Measurements from ENCODE around the gene DNTTIP2. TPM values are rescaled to one million over a fixed set of nuclear protein-coding genes. Genes with fewer than 3 reads are reported as not detected.

DNTTIP2 gene
- total RNA-seq, 2 donors from 2014 or later, result 15.9 to 26.1 TPM

- intact Hi-C loops (cut with DNase I), result no loop called here
Measured at GRCh38 chr1:93905734-93906133, 26.7 kb upstream of the DNTTIP2 start.

GRCh38 chr1:93905051-93905450, 26.0 kb upstream of the DNTTIP2 start:
- H3K4me3 ChIP-seq, result no peak overlapping the region
- no peak overlapping the region for H3K27ac ChIP-seq
- H3K36me3 ChIP-seq, result no peaks in the 10 kb centered on the region
- H3K27me3 ChIP-seq (replicated peaks; ENCODE audit: insufficient read depth), result no peaks in the 10 kb centered on the region
- intact Hi-C loops (cut with DNase I), result no loop called here
- WGBS, result 96% methylated on average over 1 of the region's 1 CpG
- no peak for DNase-seq (ENCODE audit: low spot score)
- no peaks in the 10 kb centered on the region for H3K4me1 ChIP-seq (replicated peaks)
- TF ChIP-seq POLR2A (IDR thresholded peaks at IDR 0.05) (no peak), POLR2AphosphoS5 (IDR thresholded peaks at IDR 0.05) (no peak), CTCF (IDR thresholded peaks at IDR 0.05) (no peak)
- no peaks in the 10 kb centered on the region for H3K9me3 ChIP-seq

More at GRCh38 chr1:93905734-93906133, 26.7 kb upstream of the DNTTIP2 start:
- DNase-seq (ENCODE audit: low spot score), result no peak
- Histone ChIP-seq H3K9me3 (no peaks in the 10 kb centered on the region), H3K27ac (no peak overlapping the region), H3K27me3 (replicated peaks; ENCODE audit: insufficient read depth) (no peaks in the 10 kb centered on the region), H3K4me1 (replicated peaks) (no peaks in the 10 kb centered on the region), H3K4me3 (no peak overlapping the region), H3K36me3 (no peaks in the 10 kb centered on the region)
- 85% methylated on average over 2 of the region's 2 CpGs for WGBS
- TF ChIP-seq CTCF (IDR thresholded peaks at IDR 0.05) (no peak), POLR2A (IDR thresholded peaks at IDR 0.05) (no peak), POLR2AphosphoS5 (IDR thresholded peaks at IDR 0.05) (no peak)

DNA sequence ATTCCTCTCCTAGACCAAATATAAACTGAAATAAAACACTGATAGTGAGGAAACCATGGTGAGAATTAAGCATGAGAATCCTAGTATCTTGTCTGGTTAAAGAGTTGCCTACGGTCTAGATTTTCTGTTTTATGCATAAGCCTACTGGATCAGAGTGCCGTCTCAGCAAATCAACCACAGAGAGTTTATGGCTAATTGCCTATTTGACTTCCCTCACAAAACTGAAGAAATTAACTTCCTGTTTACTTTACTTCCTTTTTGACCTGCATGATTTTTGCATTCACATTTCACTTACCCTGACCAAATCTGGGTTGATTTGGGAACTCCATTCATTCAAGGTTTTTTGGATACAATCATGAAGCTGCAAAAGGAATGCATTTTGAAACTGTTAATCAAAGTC, 25.2 kb upstream of the DNTTIP2 start:
- H3K27ac ChIP-seq, result no peak overlapping the region

DNA sequence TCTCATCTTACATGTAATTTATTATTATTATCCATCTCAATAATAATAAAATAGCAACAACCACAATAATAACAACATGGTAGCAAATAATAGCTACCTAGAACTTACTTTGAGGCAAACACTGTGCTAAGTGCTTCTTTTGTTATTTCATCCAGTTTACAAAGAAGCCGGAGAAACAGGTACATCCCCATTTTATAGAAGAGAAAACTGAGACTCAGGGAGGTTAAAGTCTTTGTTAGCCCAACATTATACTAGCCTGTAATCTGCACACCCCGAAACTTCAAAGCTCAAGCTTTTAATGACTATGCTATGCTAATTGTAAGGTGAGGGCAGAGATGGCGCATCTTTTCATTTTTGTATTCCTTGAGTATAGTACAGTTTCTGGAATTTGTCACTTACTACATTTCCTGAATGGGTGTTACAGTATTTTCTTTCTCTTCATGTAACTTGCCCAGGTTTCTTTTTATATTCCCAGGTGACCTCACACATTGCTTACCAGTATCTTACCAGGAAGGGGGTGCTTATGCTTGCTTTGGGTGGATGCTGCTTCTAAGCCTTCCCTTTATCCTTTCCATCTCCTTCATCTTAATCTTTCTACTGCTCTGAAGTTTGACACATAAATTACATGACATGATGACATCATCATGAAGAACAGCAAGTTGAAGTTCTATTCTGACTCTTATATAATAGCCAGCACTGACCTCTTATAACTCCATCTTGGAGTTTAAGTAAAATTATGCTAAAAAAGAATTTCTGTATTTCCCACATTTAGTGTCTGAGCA, 21.9 kb upstream of the DNTTIP2 start:
- WGBS, result 95% methylated on average over 3 of the region's 3 CpGs
- Histone ChIP-seq H3K27ac (no peak overlapping the region), H3K4me3 (no peak overlapping the region), H3K36me3 (peaks cover 0 to 3% of the 10 kb centered on the region in 2 donors), H3K9me3 (no peaks in the 10 kb centered on the region), H3K4me1 (replicated peaks) (no peaks in the 10 kb centered on the region), H3K27me3 (replicated peaks; ENCODE audit: insufficient read depth) (no peaks in the 10 kb centered on the region)
- no peak for DNase-seq (ENCODE audit: low spot score)
- TF ChIP-seq POLR2A (IDR thresholded peaks at IDR 0.05) (no peak), POLR2AphosphoS5 (IDR thresholded peaks at IDR 0.05) (no peak), CTCF (IDR thresholded peaks at IDR 0.05) (no peak)
- intact Hi-C loops (cut with DNase I), result no loop called here

More for the DNA sequence above, 25.2 kb upstream of the DNTTIP2 start:
- H3K4me3 ChIP-seq, result no peak overlapping the region
- H3K4me1 ChIP-seq (replicated peaks), result no peaks in the 10 kb centered on the region
- H3K27me3 ChIP-seq (replicated peaks; ENCODE audit: insufficient read depth), result no peaks in the 10 kb centered on the region
- no peaks in the 10 kb centered on the region for H3K9me3 ChIP-seq
- no peaks in the 10 kb centered on the region for H3K36me3 ChIP-seq
- no peak for DNase-seq (ENCODE audit: low spot score)
- intact Hi-C loops (cut with DNase I), result no loop called here
- WGBS, result 56% methylated on average over 2 of the region's 2 CpGs
- no peak for TF ChIP-seq POLR2AphosphoS5 (IDR thresholded peaks at IDR 0.05)
- no peak for TF ChIP-seq POLR2A (IDR thresholded peaks at IDR 0.05)
- TF ChIP-seq CTCF (IDR thresholded peaks at IDR 0.05), result no peak
